K562 (cell line): ENCODE results near the gene DAB2IP. TPM values are rescaled to one million over a fixed set of nuclear protein-coding genes. Genes with fewer than 3 reads are reported as not detected.
A peak's percentile ranks its signal among the peaks of the same experiment; 100 is the strongest.
"Not testable (repeated sequence)": the region's sequence is repeated elsewhere in the genome, so short reads cannot be mapped to it uniquely, and the experiment has no call there.

Experiments
- ATAC-seq: fragments of 200-7000 bp; cut with Tn5 transposase; 3 replicates; pipeline ENCODE4 v1.9.1; 2020; ENCODE audit warnings: moderate library complexity
- BruUV-seq: library from RNA; stranded (reverse); fragments of 400-500 nt; replicated peaks from 2 replicates; lab custom pipeline; 2021; lab: Mats Ljungman, UMichigan
- CTCF ChIA-PET: fragments of 300-600 bp; formaldehyde crosslinking; extraction: SDS; loops from one replicate; lab custom pipeline; 2021; ENCODE audit warnings: low intra/inter-chr PET ratio; lab: Yijun Ruan, JAX
- POLR2A ChIA-PET: fragments of 300-600, 350-650 bp; sonication (Branson Sonifier 250); formaldehyde crosslinking; extraction: SDS; loops from one replicate; lab custom pipeline; 2021; ENCODE audit warnings: antibody characterized with exemption, inconsistent platforms; lab: Yijun Ruan, JAX
- DNase-seq, 4 experiments: peaks; one replicate each; pipeline versions ENCODE4 v3.0.0 to v3.0.0-alpha.2; 2011 to 2018; ENCODE audit warnings: low spot score in 3 of 4, mixed read lengths in 3 of 4; ENCODE audit errors: extremely low read depth in 1 of 4
- FAIRE-seq: peaks from 2 replicates; lab custom pipeline; 2011; peaks lifted over from hg19 to GRCh38; lab: Jason Lieb, UNC
- H2AFZ ChIP-seq: 2 replicates; pipeline ENCODE4 v1.6.0; 2011; ENCODE audit warnings: low read depth, low read length, control low read depth, inconsistent platforms
- H3K27ac ChIP-seq: fragments of 200-600 bp; 3 replicates; pipeline ENCODE4 v1.8.0; 2011; ENCODE audit warnings: low read depth, mild to moderate bottlenecking, control low read depth, inconsistent platforms, low read length, moderate library complexity, mixed read lengths; ENCODE audit errors: extremely low read depth
- H3K27me3 ChIP-seq, 2 experiments: fragments of 300-600 bp in 1 of 2; 2 replicates in 1 of 2; 3 replicates in 1 of 2; pipeline versions ENCODE4 v1.6.0 to v1.8.0; 2011; ENCODE audit warnings: inconsistent platforms in 2 of 2, low read length in 2 of 2, mild to moderate bottlenecking in 1 of 2, mixed read lengths in 1 of 2, moderate library complexity in 1 of 2; ENCODE audit not compliant: control insufficient read depth in 2 of 2, insufficient read depth in 2 of 2
- H3K36me3 ChIP-seq: fragments of 300-600 bp; 3 replicates; pipeline ENCODE4 v1.8.0; 2011; ENCODE audit warnings: mild to moderate bottlenecking, low read length, inconsistent platforms; ENCODE audit not compliant: control insufficient read depth, insufficient read depth
- H3K4me1 ChIP-seq, 2 experiments: fragments of 200-600 bp in 1 of 2; replicated peaks in 1 of 2; 2 replicates in 1 of 2; 3 replicates in 1 of 2; pipeline versions ENCODE4 v1.5.1 to v1.8.0; 2011; ENCODE audit warnings: inconsistent platforms in 2 of 2, low read length in 2 of 2, mild to moderate bottlenecking in 1 of 2, mixed read lengths in 1 of 2, moderate library complexity in 1 of 2; ENCODE audit not compliant: control insufficient read depth in 2 of 2, insufficient read depth in 2 of 2
- H3K4me2 ChIP-seq: 2 replicates; pipeline ENCODE4 v1.6.1; 2011; ENCODE audit warnings: low read length, control low read depth, inconsistent platforms, mixed read lengths; ENCODE audit not compliant: insufficient read depth
- H3K4me3 ChIP-seq: fragments of 200-600 bp; sonication (generic), shearing (Covaris generic); 2 replicates; pipeline ENCODE4 v1.5.1; 2016; ENCODE audit warnings: control low read depth, inconsistent platforms
- H3K79me2 ChIP-seq: fragments of 200-600 bp; 3 replicates; pipeline ENCODE4 v1.8.0; 2011; ENCODE audit warnings: low read length, inconsistent platforms; ENCODE audit not compliant: control insufficient read depth, insufficient read depth
- H3K9ac ChIP-seq, 2 experiments: 2 replicates each; pipeline versions ENCODE4 v1.6.0 to v1.6.1; 2011; ENCODE audit warnings: low read depth in 2 of 2, low read length in 2 of 2, control low read depth in 1 of 2, inconsistent platforms in 1 of 2, mild to moderate bottlenecking in 1 of 2, mixed read lengths in 1 of 2; ENCODE audit not compliant: insufficient read depth in 1 of 2
- H3K9me1 ChIP-seq: one replicate; pipeline ENCODE4 v1.6.0; 2011; ENCODE audit warnings: inconsistent platforms, mild to moderate bottlenecking, low read length, moderate library complexity; ENCODE audit not compliant: control insufficient read depth, insufficient read depth
- H3K9me3 ChIP-seq: replicated peaks from 2 replicates; pipeline ENCODE4 v1.5.1; 2011; ENCODE audit warnings: low read depth, low read length, inconsistent platforms; ENCODE audit not compliant: control insufficient read depth, insufficient read depth
- H4K20me1 ChIP-seq: replicated peaks from 2 replicates; pipeline ENCODE4 v1.6.1; 2011; ENCODE audit warnings: low read length, inconsistent platforms, mixed read lengths; ENCODE audit not compliant: control insufficient read depth, insufficient read depth
- CBFA2T3 ChIP-seq: fragments of 450-650 bp; IDR thresholded peaks from 2 replicates; pipeline ENCODE4 v1.6.1; 2017
- CC2D1A ChIP-seq: fragments of 450-650 bp; IDR thresholded peaks from 2 replicates; pipeline ENCODE4 v1.6.1; 2017; ENCODE audit warnings: mild to moderate bottlenecking
- DIDO1 ChIP-seq: fragments of 450-650 bp; IDR thresholded peaks from 2 replicates; pipeline ENCODE4 v1.6.1; 2016; ENCODE audit warnings: low read depth, missing biosample characterization, missing genetic modification characterization
- FOXM1 ChIP-seq, 2 experiments: fragments of 450-650 bp in 1 of 2; sonication (generic) in 1 of 2; formaldehyde crosslinking in 1 of 2; IDR thresholded peaks; 2 replicates each; pipeline versions ENCODE4 v1.6.1 to v1.9.0; 2017 to 2022; ENCODE audit warnings: low read depth in 2 of 2, mild to moderate bottlenecking in 2 of 2, missing genetic modification reagents in 1 of 2, moderate library complexity in 1 of 2
- HCFC1 ChIP-seq: IDR thresholded peaks from 2 replicates; pipeline ENCODE4 v1.6.1; 2012; ENCODE audit warnings: low read depth, low read length, improper control_type of control experiment
- MAFK ChIP-seq: IDR thresholded peaks from 2 replicates; pipeline ENCODE4 v1.6.1; 2011; ENCODE audit warnings: low read length, improper control_type of control experiment
- MCM7 ChIP-seq, 2 experiments: fragments of 450-650 bp; IDR thresholded peaks; 2 replicates each; pipeline ENCODE4 v1.6.1; 2016 to 2018
- MTA2 ChIP-seq: fragments of 450-650 bp; IDR thresholded peaks from 2 replicates; pipeline ENCODE4 v1.6.1; 2016; ENCODE audit warnings: low read depth
- NCOR1 ChIP-seq: fragments of 450-650 bp; IDR thresholded peaks from 2 replicates; pipeline ENCODE4 v1.6.1; 2016; ENCODE audit warnings: mild to moderate bottlenecking, moderate library complexity
- PHB2 ChIP-seq: fragments of 450-650 bp; IDR thresholded peaks from 2 replicates; pipeline ENCODE4 v1.6.1; 2017; ENCODE audit warnings: low read depth
- RBM14 ChIP-seq: fragments of 200-400 bp; formaldehyde crosslinking; IDR thresholded peaks from 2 replicates; pipeline ENCODE4 v1.6.1; 2018; ENCODE audit warnings: low read depth, mild to moderate bottlenecking, low read length, moderate library complexity, borderline replicate concordance; ENCODE audit not compliant: insufficient read depth
- RBM25 ChIP-seq: fragments of 200-400 bp; formaldehyde crosslinking; IDR thresholded peaks from 2 replicates; pipeline ENCODE4 v1.6.1; 2018; ENCODE audit warnings: low read length, low read depth, moderate library complexity; ENCODE audit not compliant: severe bottlenecking
- SMARCA5 ChIP-seq: fragments of 450-650 bp; IDR thresholded peaks from 2 replicates; pipeline ENCODE4 v1.6.1; 2016
- SMARCE1 ChIP-seq: fragments of 450-650 bp; IDR thresholded peaks from 2 replicates; pipeline ENCODE4 v1.7.1; 2016; ENCODE audit warnings: mild to moderate bottlenecking
- TAL1 ChIP-seq: fragments of 450-650 bp; IDR thresholded peaks from 2 replicates; pipeline ENCODE4 v1.6.1; 2016; ENCODE audit warnings: mild to moderate bottlenecking
- TEAD4 ChIP-seq, 2 experiments: sonication (generic) in 1 of 2; formaldehyde crosslinking in 1 of 2; IDR thresholded peaks; 2 replicates each; pipeline versions ENCODE4 v1.6.1 to v1.8.0; 2012 to 2022; ENCODE audit warnings: borderline replicate concordance in 1 of 2, inconsistent platforms in 1 of 2, low read length in 1 of 2, mild to moderate bottlenecking in 1 of 2, missing genetic modification reagents in 1 of 2
- TRIM24 ChIP-seq, 2 experiments: fragments of 450-650 bp; IDR thresholded peaks; 2 replicates each; pipeline ENCODE4 v1.6.1; 2016
- ZNF274 ChIP-seq: IDR thresholded peaks from 2 replicates; pipeline ENCODE4 v1.6.1; 2011; ENCODE audit warnings: low read depth, mild to moderate bottlenecking, low read length, moderate library complexity, borderline replicate concordance
- whole genome bisulfite sequencing: fragments of 100-300 bp; shearing (Covaris generic); methylation state at CpG from one replicate; pipeline ENCODE4 v1.1.6; 2016; ENCODE audit warnings: low coverage, mixed read lengths; ENCODE audit not compliant: insufficient coverage; ENCODE audit errors: missing lambda C conversion rate; 5-methylcytosine and 5-hydroxymethylcytosine counted together
- in situ Hi-C: fragments of 300-500 bp; cut with MboI; formaldehyde crosslinking; loops from 4 replicates; pipeline ENCODE4 v1.15.0; 2018; ENCODE audit warnings: inconsistent platforms, mixed read lengths
- intact Hi-C: fragments of 100-400 bp; cut with micrococcal nuclease; formaldehyde crosslinking; loops from 2 replicates; pipeline ENCODE4 v1.14.2; 2022
- polyA plus RNA-seq, 8 experiments: library from polyadenylated mRNA; depleted of rRNA in 4 of 8; stranded (reverse) in 5 of 8; unstranded in 3 of 8; fragments of >200 nt; fragmentation: Nextera tagmentation in 2 of 8; fragmentation: Illumina TruSeq in 1 of 8; extraction: Ambion mirVana in 2 of 8; extraction: Trizol in 1 of 8; gene quantifications; 2 replicates each; pipeline versions ENCODE4 v1.2.1 to v1.2.3, GENCODE V29; 2011 to 2014; ENCODE audit warnings: inconsistent platforms in 1 of 8, missing spikeins in 1 of 8
- total RNA-seq, 7 experiments: library from RNA; depleted of rRNA in 6 of 7; stranded (reverse); fragments of >200 nt in 6 of 7; fragmentation: Illumina TruSeq in 2 of 7; extraction: Trizol in 2 of 7; gene quantifications; 2 replicates each; pipeline versions ENCODE4 v1.2.1 to v1.2.3, GENCODE V29; 2011 to 2021; ENCODE audit warnings: low replicate concordance in 1 of 7
- TF ChIP-seq, protein P1 (sequence below), 2 experiments: fragments of 150-350 bp in 1 of 2; IDR thresholded peaks; 2 replicates each; pipeline ENCODE4 v1.6.1; 2012 to 2016; ENCODE audit warnings: low read depth in 2 of 2, low read length in 2 of 2, mild to moderate bottlenecking in 1 of 2, moderate library complexity in 1 of 2

Gene DAB2IP
- total and polyA plus RNA-seq, 9 of the 15 experiments (the other 6 are each of a cell fraction or from before 2014, with no cell fraction given) = 0.04 to 0.31 (median 0.08) TPM; not detected in 5

DNA sequence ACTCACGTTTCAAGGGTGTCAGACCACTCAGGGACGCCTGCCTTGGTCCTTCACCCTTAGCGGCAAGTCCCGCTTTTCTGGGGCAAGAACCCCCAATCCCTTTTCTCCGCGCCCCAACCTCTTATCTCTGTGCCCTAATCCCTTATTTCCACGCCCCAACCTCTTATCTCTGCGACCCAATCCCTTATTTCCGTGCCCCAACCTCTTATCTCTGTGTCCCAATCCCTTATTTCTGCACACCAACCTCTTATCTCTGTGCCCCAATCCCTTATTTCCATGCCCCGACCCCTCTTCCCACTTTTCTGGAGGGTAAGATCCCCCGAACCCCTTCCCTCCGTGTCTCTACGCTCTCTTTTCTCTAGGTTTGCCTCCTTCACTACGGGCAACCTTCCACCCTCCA, 139.4 kb downstream of the DAB2IP start (continued):
- TF ChIP-seq SMARCA5 (no peak), CBFA2T3 (peak; percentile 90), FOXM1 (IDR thresholded peaks at IDR 0.05; ENCODE audit: low read depth) (peak; percentile 44; the same call in 1 of the 2 replicates), FOXM1 (CRISPR knock-in tag; IDR thresholded peaks at IDR 0.05; ENCODE audit: low read depth) (no peak), MAFK (no peak), ZNF274 (no peak), CC2D1A (peak; percentile 71), TEAD4 (IDR thresholded peaks at IDR 0.05; ENCODE audit: low read length) (peak; percentile 70), TEAD4 (CRISPR knock-in tag; IDR thresholded peaks at IDR 0.05; ENCODE audit: borderline replicate concordance) (no peak), MTA2 (peak; percentile 90), MCM7 (IDR thresholded peaks at IDR 0.05) (no peak), SMARCE1 (peak; percentile 86; the same call in 1 of the 2 replicates), RBM25 (no peak), TRIM24 (IDR thresholded peaks at IDR 0.05) (peak; percentile 78 to 85), NCOR1 (peak; percentile 83), DIDO1 (0 out of 2 replicates have a peak, but pooled peaks have one; percentile 29), RBM14 (no peak), TAL1 (peak; percentile 94), PHB2 (peak; percentile 84), HCFC1 (no peak)
- TF ChIP-seq, protein P1, sequence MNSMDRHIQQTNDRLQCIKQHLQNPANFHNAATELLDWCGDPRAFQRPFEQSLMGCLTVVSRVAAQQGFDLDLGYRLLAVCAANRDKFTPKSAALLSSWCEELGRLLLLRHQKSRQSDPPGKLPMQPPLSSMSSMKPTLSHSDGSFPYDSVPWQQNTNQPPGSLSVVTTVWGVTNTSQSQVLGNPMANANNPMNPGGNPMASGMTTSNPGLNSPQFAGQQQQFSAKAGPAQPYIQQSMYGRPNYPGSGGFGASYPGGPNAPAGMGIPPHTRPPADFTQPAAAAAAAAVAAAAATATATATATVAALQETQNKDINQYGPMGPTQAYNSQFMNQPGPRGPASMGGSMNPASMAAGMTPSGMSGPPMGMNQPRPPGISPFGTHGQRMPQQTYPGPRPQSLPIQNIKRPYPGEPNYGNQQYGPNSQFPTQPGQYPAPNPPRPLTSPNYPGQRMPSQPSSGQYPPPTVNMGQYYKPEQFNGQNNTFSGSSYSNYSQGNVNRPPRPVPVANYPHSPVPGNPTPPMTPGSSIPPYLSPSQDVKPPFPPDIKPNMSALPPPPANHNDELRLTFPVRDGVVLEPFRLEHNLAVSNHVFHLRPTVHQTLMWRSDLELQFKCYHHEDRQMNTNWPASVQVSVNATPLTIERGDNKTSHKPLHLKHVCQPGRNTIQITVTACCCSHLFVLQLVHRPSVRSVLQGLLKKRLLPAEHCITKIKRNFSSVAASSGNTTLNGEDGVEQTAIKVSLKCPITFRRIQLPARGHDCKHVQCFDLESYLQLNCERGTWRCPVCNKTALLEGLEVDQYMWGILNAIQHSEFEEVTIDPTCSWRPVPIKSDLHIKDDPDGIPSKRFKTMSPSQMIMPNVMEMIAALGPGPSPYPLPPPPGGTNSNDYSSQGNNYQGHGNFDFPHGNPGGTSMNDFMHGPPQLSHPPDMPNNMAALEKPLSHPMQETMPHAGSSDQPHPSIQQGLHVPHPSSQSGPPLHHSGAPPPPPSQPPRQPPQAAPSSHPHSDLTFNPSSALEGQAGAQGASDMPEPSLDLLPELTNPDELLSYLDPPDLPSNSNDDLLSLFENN (IDR thresholded peaks at IDR 0.05; ENCODE audit: low read depth in 2 of 2, low read length in 2 of 2) = no peak

DNA sequence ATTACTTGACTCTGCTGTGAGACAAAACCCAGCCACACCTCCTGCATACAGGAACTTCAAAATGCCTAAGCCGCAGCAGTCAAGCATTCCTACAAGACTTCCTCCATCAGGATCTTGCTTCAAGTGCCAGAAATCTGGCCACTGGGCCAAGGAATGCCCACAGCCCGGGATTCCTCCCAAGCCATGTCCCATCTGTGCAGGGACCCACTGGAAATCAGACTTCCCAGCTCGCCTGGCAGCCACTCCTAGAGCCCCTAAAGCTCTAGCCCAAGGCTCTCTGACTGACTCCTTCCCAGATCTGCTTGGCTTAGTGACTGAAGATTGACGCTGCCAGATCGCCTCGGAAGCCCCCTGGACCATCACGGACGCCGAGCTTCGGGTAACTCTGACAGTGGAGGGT, 141.0 kb downstream of the DAB2IP start:
- H3K4me3 ChIP-seq, FAIRE-seq, in situ Hi-C loops, intact Hi-C loops, H3K9ac ChIP-seq, CTCF ChIA-PET, H3K4me2 ChIP-seq, H3K79me2 ChIP-seq, ATAC-seq, POLR2A ChIA-PET, H3K4me1 ChIP-seq, H3K9me3 ChIP-seq, H3K9me1 ChIP-seq, H4K20me1 ChIP-seq, H3K36me3 ChIP-seq, BruUV-seq, H2AFZ ChIP-seq, DNase-seq, H3K27ac ChIP-seq: not testable (repeated sequence)
- WGBS = 1% methylated on average over 10 of the region's 10 CpGs
- peaks cover 9 to 13% of the 10 kb centered on the region in 2 experiments; a peak in 4 of 5 replicates for H3K27me3 ChIP-seq
